HL-60 (cell line): ENCODE measurements around the gene PTRH2.

Source experiments
- DNase-seq, 2 experiments: peaks; one replicate each; pipeline ENCODE4 v3.0.0-alpha.2; 2010 to 2020; ENCODE audit warnings: low read depth in 1 of 2, low spot score in 1 of 2
- H3K27ac ChIP-seq: fragments of 250-450 bp; sonication (Bioruptor Pico); replicated peaks from 2 replicates; pipeline ENCODE4 v1.5.1; 2020; ENCODE audit warnings: mild to moderate bottlenecking, moderate library complexity
- H3K27me3 ChIP-seq: fragments of 250-450 bp; sonication (Bioruptor Pico); 2 replicates; pipeline ENCODE4 v1.5.1; 2021; ENCODE audit warnings: mild to moderate bottlenecking, moderate library complexity; ENCODE audit not compliant: insufficient read depth, poor library complexity, severe bottlenecking
- H3K4me3 ChIP-seq: replicated peaks from 2 replicates; pipeline ENCODE4 v1.5.1; 2011; ENCODE audit warnings: mild to moderate bottlenecking, control low read depth, low read length; ENCODE audit not compliant: insufficient read depth
- GABPA ChIP-seq: IDR thresholded peaks from 2 replicates; pipeline ENCODE4 v1.6.1; 2012; ENCODE audit warnings: low read depth
- POLR2AphosphoS5 ChIP-seq: IDR thresholded peaks from 2 replicates; pipeline ENCODE4 v1.6.1; 2012; ENCODE audit warnings: low read depth
- REST ChIP-seq: IDR thresholded peaks from 2 replicates; pipeline ENCODE4 v1.6.1; 2012; ENCODE audit warnings: low read depth; ENCODE audit not compliant: insufficient replicate concordance
- SPI1 ChIP-seq: IDR thresholded peaks from 2 replicates; pipeline ENCODE4 v1.6.1; 2012; ENCODE audit warnings: low read depth, mild to moderate bottlenecking, borderline replicate concordance
- TF ChIP-seq, protein P1 (sequence below): IDR thresholded peaks from one replicate; pipeline ENCODE4 v1.5.1; 2011; ENCODE audit warnings: low read length, control low read depth, inconsistent platforms; ENCODE audit not compliant: insufficient read depth

Gene PTRH2

GRCh38 chr17:59753522-59754467 lies 46.6 kb upstream of the PTRH2 start:
- no peaks in the 10 kb centered on the region for H3K27me3 ChIP-seq
- peak; percentile 36 to 58 for DNase-seq
- TF ChIP-seq POLR2AphosphoS5 (no peak), REST (no peak), GABPA (no peak)
- TF ChIP-seq, protein P1, sequence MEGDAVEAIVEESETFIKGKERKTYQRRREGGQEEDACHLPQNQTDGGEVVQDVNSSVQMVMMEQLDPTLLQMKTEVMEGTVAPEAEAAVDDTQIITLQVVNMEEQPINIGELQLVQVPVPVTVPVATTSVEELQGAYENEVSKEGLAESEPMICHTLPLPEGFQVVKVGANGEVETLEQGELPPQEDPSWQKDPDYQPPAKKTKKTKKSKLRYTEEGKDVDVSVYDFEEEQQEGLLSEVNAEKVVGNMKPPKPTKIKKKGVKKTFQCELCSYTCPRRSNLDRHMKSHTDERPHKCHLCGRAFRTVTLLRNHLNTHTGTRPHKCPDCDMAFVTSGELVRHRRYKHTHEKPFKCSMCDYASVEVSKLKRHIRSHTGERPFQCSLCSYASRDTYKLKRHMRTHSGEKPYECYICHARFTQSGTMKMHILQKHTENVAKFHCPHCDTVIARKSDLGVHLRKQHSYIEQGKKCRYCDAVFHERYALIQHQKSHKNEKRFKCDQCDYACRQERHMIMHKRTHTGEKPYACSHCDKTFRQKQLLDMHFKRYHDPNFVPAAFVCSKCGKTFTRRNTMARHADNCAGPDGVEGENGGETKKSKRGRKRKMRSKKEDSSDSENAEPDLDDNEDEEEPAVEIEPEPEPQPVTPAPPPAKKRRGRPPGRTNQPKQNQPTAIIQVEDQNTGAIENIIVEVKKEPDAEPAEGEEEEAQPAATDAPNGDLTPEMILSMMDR: peak; percentile 36
- H3K4me3 ChIP-seq: no peak overlapping the region
- H3K27ac ChIP-seq: peak overlapping the region; percentile 15; the same call in 1 of the 2 replicates

DNA sequence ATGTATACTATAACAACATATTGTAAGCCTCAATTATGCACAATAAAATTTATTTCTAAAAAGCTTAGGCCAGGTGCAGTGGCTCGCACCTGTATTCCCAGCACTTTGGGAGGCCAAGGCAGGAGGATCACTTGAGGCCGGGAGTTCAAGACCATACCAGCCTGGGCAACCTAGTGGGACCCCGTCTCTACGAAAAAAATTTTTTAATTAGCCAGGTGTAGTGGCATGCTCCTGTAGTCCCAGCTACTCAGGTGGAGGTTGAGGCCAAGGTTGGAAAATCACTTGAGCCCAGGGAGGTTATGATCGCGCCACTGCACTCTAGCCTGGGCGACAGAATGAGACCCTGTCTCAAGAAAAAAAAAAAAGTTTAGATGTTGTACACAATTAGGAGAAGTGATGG lies 45.7 kb upstream of the PTRH2 start:
- DNase-seq: no peak
- TF ChIP-seq REST (no peak), GABPA (no peak), SPI1 (no peak), POLR2AphosphoS5 (no peak)
- TF ChIP-seq, protein P1: no peak
- Histone ChIP-seq H3K27ac (no peak overlapping the region), H3K4me3 (no peak overlapping the region), H3K27me3 (no peaks in the 10 kb centered on the region)

DNA sequence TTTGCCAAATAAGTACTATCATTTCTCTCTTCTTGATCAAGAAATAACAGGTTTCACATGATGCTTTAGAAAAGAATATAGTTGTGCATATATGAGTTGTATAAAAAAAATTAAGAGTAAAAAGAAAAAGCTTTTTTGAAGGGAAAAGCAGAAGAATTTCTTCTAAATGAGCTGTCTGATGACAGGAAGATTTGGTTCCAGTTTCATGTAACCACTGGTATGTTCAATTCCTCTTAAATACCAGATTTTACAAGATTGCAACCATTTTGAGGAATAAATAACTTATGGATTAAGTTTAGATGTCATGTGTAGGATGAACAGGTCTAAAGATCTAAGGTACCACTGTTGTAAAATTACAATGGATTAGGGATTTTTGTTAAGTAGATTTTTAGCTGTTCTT lies 45.2 kb upstream of the PTRH2 start:
- Histone ChIP-seq H3K27me3 (no peaks in the 10 kb centered on the region), H3K27ac (no peak overlapping the region), H3K4me3 (no peak overlapping the region)
- TF ChIP-seq SPI1: no peak
- TF ChIP-seq POLR2AphosphoS5: no peak
- TF ChIP-seq, protein P1: no peak
- TF ChIP-seq REST: no peak
- no peak for TF ChIP-seq GABPA
- no peak for DNase-seq
